ENCODE results near the gene TMEM63B. TPM values are rescaled to one million over a fixed set of nuclear protein-coding genes. Genes with fewer than 3 reads are reported as not detected.

The TMEM63B gene
- total RNA-seq, 1 donor from 2014 or later: 36.2 TPM

DNA sequence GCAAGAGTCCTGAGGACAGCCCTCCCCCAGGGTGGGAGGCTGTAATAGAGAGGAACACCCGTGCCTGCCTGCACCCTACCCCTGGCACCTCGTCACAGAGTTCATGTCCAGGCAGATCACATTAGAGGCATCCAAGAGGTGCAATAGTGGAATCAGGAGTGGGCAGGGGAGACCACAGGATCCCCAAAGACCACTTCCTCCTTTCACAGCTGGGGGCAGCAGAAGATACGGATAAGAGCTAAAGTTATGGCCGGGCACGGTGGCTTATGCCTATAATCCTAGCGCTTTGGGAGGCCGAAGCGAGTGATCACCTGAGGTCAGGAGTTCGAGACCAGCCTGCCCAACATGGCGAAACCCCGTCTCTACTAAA lies 29.8 kb downstream of the TMEM63B start:
- Mint-ChIP-seq H3K27ac (ENCODE audit: unreplicated experiment) (no peak overlapping the region), H3K9me3 (ENCODE audit: unreplicated experiment) (no peaks in the 10 kb centered on the region), H3K36me3 (ENCODE audit: unreplicated experiment) (no peaks in the 10 kb centered on the region), H3K27me3 (ENCODE audit: unreplicated experiment) (no peaks in the 10 kb centered on the region), H3K4me3 (ENCODE audit: unreplicated experiment) (no peak overlapping the region), H3K4me1 (ENCODE audit: unreplicated experiment) (peaks cover 2% of the 10 kb centered on the region)
- TF ChIP-seq, protein P1, sequence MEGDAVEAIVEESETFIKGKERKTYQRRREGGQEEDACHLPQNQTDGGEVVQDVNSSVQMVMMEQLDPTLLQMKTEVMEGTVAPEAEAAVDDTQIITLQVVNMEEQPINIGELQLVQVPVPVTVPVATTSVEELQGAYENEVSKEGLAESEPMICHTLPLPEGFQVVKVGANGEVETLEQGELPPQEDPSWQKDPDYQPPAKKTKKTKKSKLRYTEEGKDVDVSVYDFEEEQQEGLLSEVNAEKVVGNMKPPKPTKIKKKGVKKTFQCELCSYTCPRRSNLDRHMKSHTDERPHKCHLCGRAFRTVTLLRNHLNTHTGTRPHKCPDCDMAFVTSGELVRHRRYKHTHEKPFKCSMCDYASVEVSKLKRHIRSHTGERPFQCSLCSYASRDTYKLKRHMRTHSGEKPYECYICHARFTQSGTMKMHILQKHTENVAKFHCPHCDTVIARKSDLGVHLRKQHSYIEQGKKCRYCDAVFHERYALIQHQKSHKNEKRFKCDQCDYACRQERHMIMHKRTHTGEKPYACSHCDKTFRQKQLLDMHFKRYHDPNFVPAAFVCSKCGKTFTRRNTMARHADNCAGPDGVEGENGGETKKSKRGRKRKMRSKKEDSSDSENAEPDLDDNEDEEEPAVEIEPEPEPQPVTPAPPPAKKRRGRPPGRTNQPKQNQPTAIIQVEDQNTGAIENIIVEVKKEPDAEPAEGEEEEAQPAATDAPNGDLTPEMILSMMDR (IDR thresholded peaks at IDR 0.05): no peak
- DNase-seq (ENCODE audit: extremely low spot score, unreplicated experiment): no peak

DNA sequence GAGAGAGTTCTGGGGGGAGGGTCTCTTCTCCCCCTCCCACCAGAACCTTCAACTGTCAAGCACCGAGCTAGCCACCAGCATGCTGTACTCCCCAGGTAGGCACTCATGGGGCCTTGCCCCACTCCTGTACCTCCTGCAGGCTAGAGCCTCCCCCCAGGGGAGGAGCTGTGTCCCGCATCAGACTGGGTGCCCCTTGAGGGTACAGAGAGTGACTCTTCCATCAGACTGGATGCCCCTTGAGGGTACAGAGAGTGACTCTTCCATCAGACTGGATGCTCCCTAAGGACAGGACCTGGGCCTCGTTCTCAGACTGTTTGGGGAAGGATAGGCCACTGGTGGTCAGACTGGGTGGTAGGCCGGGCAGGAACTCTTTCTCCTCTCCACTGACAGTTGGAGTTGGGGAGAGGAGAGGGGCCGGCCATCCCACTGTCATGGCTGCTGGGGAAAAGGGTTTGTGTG lies 31.4 kb downstream of the TMEM63B start, which contains the start of gene CAPN11:
CAPN11 (plus strand) TSS at position 51 of the 459 bp plus-strand sequence; CDS start at position 80, 29 bp downstream.
- TF ChIP-seq, protein P1 (IDR thresholded peaks at IDR 0.05): no peak
- DNase-seq (ENCODE audit: extremely low spot score, unreplicated experiment): no peak
- Mint-ChIP-seq H3K4me3 (ENCODE audit: unreplicated experiment) (no peak within 1 kb of the TSS), H3K4me1 (ENCODE audit: unreplicated experiment) (peaks cover 2% of the 10 kb centered on the region), H3K27ac (ENCODE audit: unreplicated experiment) (no peak within 1 kb of the TSS), H3K27me3 (ENCODE audit: unreplicated experiment) (peaks cover 3% of the 10 kb centered on the region), H3K9me3 (ENCODE audit: unreplicated experiment) (no peaks in the 10 kb centered on the region), H3K36me3 (ENCODE audit: unreplicated experiment) (no peaks in the 10 kb centered on the region)

DNA sequence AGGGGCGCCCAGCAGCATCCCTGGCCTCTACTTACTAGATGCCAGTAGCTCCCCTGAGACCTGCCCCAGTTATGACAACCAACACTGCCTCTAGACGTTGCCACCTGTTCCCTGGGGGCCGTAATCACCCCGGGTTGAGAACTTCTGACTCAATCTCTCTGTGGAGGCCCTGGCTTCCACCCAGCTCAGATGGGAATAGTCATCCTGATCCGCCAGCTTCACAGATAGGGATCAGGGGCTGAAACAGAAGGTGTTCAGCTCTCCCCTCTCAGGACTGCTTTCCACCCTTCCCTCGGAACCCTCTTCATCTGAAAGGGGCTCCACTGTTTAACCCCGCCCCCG lies 34.6 kb downstream of the TMEM63B start:
- H3K4me1 Mint-ChIP-seq (ENCODE audit: unreplicated experiment): peaks cover 6% of the 10 kb centered on the region
- H3K9me3 Mint-ChIP-seq (ENCODE audit: unreplicated experiment): no peaks in the 10 kb centered on the region
- H3K27ac Mint-ChIP-seq (ENCODE audit: unreplicated experiment): no peak overlapping the region
- no peak overlapping the region for H3K4me3 Mint-ChIP-seq (ENCODE audit: unreplicated experiment)
- no peak for DNase-seq (ENCODE audit: extremely low spot score, unreplicated experiment)
- peaks cover 19% of the 10 kb centered on the region for H3K27me3 Mint-ChIP-seq (ENCODE audit: unreplicated experiment)
- TF ChIP-seq, protein P1 (IDR thresholded peaks at IDR 0.05): no peak
- no peaks in the 10 kb centered on the region for H3K36me3 Mint-ChIP-seq (ENCODE audit: unreplicated experiment)

DNA sequence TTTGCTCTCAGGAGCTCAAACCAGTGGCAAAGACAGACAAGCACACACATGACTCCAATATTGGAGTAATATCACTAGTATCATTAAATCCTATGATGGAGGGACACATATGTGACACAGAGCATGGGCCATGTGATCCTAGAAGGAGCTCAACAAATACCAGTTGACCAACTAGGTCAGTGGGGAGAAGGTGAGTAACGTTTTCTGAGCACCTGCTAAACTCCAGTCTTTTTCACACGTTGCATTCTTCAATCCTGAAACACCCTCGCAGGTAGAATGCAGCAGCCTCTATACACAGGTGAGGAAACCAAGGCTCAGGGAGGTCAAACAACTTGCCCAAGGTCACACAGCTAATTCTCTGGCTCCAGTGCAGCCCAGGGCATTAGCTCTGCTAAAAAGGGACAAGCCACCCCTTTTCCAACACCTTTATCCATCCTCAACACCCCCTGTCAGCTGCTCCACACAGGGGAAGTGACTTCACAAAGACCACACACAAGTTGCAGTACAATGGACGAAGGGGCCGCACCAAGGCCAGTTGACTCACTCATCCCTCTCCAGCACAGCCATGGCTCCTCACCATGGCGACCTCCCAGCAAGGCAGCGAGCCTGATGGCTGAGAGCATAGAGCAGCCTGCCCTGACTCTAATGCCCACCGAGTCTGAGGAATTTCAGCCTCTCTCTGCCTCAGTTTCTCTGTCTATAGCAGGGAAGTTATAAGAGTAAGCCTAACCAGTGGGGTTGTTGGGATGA lies 35.7 kb downstream of the TMEM63B start:
- no peak for DNase-seq (ENCODE audit: extremely low spot score, unreplicated experiment)
- Mint-ChIP-seq H3K9me3 (ENCODE audit: unreplicated experiment) (no peaks in the 10 kb centered on the region), H3K4me3 (ENCODE audit: unreplicated experiment) (no peak overlapping the region)

DNA sequence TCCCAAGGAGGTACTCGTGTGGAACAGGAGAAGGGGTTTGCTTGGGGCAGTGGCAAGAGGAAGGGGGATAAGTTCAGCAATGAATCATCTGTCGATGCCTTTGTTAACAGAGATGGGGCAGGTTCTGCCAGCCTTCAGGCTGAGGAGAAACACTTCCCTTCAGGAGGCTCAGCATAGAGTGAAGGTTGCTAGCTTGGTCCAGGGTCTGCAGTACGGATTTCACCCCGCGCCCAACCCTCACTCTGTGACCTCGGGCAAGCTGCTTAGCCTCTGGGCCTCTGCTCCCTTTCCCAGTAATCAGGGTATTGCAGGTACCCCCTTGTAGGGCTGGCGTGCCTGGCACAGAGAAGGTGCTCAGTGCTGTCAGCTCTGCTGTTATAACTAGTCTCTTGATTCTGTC lies 38.8 kb downstream of the TMEM63B start:
- no peaks in the 10 kb centered on the region for H3K36me3 Mint-ChIP-seq (ENCODE audit: unreplicated experiment)
- H3K4me3 Mint-ChIP-seq (ENCODE audit: unreplicated experiment): no peak overlapping the region
- TF ChIP-seq, protein P1 (IDR thresholded peaks at IDR 0.05): no peak
- peaks cover 30% of the 10 kb centered on the region for H3K27me3 Mint-ChIP-seq (ENCODE audit: unreplicated experiment)
- no peak for DNase-seq (ENCODE audit: extremely low spot score, unreplicated experiment)
- peaks cover 6% of the 10 kb centered on the region for H3K4me1 Mint-ChIP-seq (ENCODE audit: unreplicated experiment)
- no peaks in the 10 kb centered on the region for H3K9me3 Mint-ChIP-seq (ENCODE audit: unreplicated experiment)
- no peak overlapping the region for H3K27ac Mint-ChIP-seq (ENCODE audit: unreplicated experiment)

More for the DNA sequence above, 35.7 kb downstream of the TMEM63B start:
- TF ChIP-seq, protein P1 (IDR thresholded peaks at IDR 0.05): no peak
- no peak overlapping the region for H3K27ac Mint-ChIP-seq (ENCODE audit: unreplicated experiment)
- H3K4me1 Mint-ChIP-seq (ENCODE audit: unreplicated experiment): peaks cover 6% of the 10 kb centered on the region
- no peaks in the 10 kb centered on the region for H3K36me3 Mint-ChIP-seq (ENCODE audit: unreplicated experiment)
- H3K27me3 Mint-ChIP-seq (ENCODE audit: unreplicated experiment): peaks cover 19% of the 10 kb centered on the region
